ENCODE results near the gene CCDC138. TPM values are rescaled to one million over a fixed set of nuclear protein-coding genes. Genes with fewer than 3 reads are reported as not detected.
"Not testable (repeated sequence)": the region's sequence is repeated elsewhere in the genome, so short reads cannot be mapped to it uniquely, and the experiment has no call there.

Gene CCDC138
- total RNA-seq = 1 to 10 TPM; 1.6 to 2.0 TPM
- long read RNA-seq, partial matches to known transcripts = 0 of 2 reads
- long read RNA-seq, other reads (novel, unspliced or antisense) = 1 of 2 reads

DNA sequence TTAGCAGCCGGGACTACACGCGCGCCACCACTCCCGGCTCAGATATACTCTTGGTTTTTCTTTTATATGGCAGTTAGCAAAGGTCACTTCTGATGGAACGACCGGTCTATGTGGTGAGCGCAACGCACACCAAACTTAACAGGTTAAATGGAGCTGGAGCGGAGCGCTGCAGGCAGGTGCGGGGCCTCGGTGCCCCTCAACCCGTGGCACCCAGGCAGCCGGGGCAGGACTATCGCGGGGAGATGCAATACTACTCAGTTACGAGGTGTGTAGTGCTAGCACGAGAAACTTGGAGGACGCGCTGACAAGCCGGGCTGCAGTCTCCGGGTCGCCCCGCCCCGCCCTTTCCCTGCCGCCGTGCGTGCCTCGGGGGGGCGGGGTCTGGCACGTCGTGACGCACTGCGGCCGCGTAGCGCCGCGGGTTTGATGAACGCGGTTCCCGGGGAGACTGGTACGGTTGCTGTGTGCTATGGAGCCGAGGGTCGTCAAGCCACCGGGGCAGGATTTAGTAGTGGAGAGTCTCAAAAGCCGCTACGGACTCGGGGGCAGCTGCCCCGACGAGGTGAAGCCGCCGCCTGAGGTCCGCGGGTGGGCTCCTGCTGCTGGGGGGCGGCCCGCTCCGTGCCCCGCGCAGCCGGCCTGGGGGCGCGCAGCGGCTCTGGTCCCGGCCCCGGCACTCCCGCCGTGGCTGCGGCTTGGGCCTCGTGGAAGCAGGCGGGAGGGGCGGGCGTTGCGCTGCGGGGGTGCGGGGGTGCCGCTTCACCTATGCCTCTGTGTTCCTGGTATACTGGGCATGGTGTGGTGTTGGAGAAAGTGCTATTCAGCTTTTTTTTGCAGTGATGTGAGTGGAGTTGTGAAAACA lies at the start of gene CCDC138:
CCDC138 (plus strand) TSS at position 418 of the 862 bp plus-strand sequence; CDS start at position 470, 52 bp downstream.
- intact Hi-C loops (cut with DNase I) = no loop called here
- peak; percentile 99 for ATAC-seq
- peak; percentile 93 for DNase-seq

DNA sequence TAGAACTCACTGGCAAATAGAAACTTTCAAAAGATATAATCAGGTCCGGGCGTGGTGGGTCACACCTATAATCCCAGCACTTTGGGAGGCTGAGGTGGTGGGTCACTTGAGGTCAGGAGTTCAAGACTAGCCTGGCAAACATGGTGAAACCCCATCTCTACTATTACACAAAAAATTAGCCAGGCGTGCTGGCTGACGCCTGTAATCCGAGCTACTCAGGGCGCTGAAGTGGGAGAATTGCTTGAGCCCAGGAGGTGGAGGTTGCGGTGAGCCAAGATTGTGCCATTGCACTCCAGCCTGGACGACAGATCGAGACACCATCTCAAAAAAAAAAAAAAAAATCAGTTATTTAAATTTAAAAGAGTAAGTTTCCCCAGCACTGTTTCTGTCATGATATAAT lies 28.6 kb upstream of the CCDC138 start:
- DNase-seq; intact Hi-C loops (cut with DNase I); ATAC-seq: not testable (repeated sequence)

DNA sequence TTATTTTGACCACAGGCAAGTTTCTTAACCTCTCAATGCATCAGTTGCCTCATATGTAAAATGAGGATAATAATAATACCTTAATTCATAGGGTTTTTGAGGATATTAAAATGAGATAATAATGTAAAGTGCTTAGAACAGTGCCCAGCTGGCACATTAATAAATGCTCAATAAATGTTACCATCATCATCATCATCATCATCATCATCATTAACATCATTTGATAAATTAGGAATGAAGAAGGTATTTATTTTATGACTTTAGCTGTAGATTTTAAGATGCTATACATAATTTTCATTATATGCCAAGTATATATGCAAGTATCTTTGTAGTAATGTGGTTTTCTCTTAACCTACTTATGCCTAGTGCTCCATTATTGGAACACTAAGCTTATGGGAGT lies 24.0 kb upstream of the CCDC138 start:
- ATAC-seq; DNase-seq; intact Hi-C loops (cut with DNase I): not testable (repeated sequence)

DNA sequence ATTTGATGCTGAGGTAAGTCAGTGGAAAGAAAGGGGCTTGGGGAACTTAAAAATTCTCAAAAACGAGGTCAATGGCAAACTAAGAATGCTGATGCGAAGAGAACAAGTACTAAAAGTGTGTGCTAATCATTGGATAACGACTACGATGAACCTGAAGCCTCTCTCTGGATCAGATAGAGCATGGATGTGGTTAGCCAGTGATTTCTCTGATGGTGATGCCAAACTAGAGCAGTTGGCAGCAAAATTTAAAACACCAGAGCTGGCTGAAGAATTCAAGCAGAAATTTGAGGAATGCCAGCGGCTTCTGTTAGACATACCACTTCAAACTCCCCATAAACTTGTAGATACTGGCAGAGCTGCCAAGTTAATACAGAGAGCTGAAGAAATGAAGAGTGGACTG lies 19.9 kb upstream of the CCDC138 start:
- DNase-seq; ATAC-seq; intact Hi-C loops (cut with DNase I): not testable (repeated sequence)

DNA sequence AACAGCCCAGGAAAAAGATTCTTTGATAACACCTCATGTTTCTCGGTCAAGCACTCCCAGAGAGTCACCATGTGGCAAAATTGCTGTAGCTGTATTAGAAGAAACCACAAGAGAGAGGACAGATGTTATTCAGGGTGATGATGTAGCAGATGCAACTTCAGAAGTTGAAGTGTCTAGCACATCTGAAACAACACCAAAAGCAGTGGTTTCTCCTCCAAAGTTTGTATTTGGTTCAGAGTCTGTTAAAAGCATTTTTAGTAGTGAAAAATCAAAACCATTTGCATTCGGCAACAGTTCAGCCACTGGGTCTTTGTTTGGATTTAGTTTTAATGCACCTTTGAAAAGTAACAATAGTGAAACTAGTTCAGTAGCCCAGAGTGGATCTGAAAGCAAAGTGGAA lies 18.7 kb upstream of the CCDC138 start:
- ATAC-seq; DNase-seq; intact Hi-C loops (cut with DNase I): not testable (repeated sequence)

- DNase-seq = no peak
- no peak for ATAC-seq
- intact Hi-C loops (cut with DNase I) = no loop called here
Observed at GRCh38 chr2:108776475-108776874, 10.1 kb upstream of the CCDC138 start.

DNA sequence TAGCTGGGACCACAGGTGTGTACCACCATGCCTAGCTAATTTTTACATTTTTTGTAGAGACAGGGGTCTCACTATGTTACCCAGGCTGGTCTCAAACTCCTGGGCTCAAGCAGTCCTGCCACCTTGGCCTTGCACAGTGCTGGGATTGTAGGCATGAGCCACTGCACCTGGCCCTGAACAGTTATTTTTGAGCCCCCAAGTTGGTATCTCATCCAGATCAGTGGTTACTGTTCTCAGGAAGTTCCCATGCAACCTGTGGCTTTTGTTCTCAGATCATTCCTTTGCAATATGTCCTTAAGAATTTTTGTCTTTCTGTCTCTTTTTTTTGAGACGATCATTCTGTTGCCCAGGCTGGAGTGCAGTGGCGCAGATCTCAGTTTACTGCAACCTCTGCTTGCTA lies 7.7 kb upstream of the CCDC138 start:
- intact Hi-C loops (cut with DNase I) = no loop called here
- DNase-seq = no peak
- no peak for ATAC-seq

GRCh38 chr2:108786008-108786353 lies 590 bp upstream of the CCDC138 start:
- ATAC-seq (no peak), DNase-seq (no peak)
- intact Hi-C loops (cut with DNase I) = no loop called here

- DNase-seq (no peak), ATAC-seq (no peak)
- intact Hi-C loops (cut with DNase I) = no loop called here
Observed at GRCh38 chr2:108787216-108787541, 608 bp downstream of the CCDC138 start.

GRCh38 chr2:108803045-108803736 lies 16.6 kb downstream of the CCDC138 start:
- ATAC-seq (no peak), DNase-seq (no peak)
- intact Hi-C loops (cut with DNase I) = no loop called here

GRCh38 chr2:108805032-108805431 lies 18.5 kb downstream of the CCDC138 start:
- intact Hi-C loops (cut with DNase I) = no loop called here
- DNase-seq = no peak
- no peak for ATAC-seq

DNA sequence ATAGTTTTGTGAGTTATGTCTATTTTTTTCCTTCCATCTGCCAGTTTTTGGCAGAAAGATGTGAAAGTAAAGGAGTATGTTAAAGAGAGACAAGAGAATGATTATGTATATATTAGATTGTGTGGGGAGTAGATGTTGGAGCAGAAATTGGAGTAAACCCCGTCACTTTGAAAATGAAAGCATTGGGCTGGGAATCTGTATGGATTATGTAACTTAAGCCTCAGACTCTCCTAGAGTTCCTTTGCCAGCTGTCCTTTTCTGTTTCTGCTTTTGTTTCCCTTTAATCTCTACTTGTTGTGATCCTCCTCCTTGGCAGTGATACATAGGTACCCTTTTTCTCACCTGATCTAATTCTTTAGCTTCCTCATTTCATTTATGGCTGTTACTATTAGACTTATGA lies 19.2 kb downstream of the CCDC138 start:
- intact Hi-C loops (cut with DNase I) = no loop called here
- ATAC-seq (no peak), DNase-seq (no peak)

- DNase-seq = no peak
- ATAC-seq = no peak
- intact Hi-C loops (cut with DNase I) = no loop called here
Observed at GRCh38 chr2:108806371-108807113, 20.0 kb downstream of the CCDC138 start.

- intact Hi-C loops (cut with DNase I) = no loop called here
- DNase-seq (no peak), ATAC-seq (no peak)
Observed at GRCh38 chr2:108809936-108810335, 23.4 kb downstream of the CCDC138 start.

DNA sequence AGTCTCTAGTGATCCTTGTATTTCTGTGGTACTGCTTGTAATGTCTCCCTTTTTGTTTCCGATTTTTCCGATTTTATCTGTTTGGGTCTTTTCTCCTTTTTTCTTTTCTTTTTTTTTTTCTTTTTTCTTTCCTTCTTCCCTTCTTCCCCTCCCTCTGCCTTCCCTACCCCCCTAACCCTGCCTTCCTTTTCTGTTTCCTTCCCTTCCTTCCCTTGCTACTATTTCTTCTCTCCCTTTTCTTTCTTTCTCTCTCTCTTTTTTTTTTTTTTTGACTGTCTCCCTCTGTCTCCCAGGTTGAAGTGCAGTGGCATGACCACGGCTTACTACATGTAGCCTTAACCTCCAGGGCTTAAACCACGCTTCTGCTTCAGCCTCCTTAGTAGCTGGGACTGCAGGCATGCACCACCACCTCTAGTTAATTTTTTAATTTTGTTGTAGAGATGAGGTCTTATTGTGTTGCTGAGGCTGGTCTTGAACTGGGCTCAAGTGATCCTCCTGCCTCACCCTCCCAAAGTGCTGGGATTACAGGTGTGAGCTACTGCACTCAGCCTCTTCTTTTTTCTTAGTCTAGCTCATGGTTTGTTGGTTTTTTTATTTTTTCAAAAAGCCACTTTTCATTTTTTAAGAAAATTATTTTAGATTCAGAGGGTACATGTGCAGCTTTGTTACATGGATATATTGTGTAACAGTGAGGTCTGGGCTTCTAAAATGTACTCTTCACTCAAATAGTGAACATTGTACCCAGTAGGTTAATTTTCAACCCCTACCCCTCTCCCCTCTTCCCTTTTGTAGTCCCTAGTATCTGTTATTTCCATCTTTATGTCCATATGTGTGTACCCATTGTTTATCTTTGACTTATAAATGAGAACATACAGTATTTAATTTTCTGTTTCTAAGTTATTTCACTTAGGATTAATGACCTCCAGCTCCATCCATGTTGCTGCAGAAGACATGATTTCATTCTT lies 24.7 kb downstream of the CCDC138 start:
- DNase-seq = no peak
- no peak for ATAC-seq
- intact Hi-C loops (cut with DNase I) = no loop called here

DNA sequence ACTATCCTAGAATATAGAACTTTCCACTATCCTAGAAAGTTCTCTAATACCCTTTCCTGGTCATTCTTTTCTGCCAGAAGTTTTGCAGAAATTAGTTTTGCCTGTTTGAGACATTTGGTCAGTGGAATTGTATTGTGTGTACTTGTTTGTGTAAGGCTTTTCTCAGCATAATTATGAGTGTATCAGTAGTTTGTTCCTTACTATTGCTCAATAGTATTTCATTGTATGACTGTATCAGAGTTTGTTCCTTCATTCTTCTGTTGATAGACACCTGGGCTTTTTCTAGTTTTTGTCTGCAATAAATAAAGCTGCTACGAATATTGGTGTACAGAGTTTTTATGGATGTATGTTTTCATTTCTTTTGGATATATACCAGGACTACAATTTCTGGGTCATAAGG lies 27.2 kb downstream of the CCDC138 start:
- ATAC-seq (no peak), DNase-seq (no peak)
- intact Hi-C loops (cut with DNase I) = no loop called here

DNA sequence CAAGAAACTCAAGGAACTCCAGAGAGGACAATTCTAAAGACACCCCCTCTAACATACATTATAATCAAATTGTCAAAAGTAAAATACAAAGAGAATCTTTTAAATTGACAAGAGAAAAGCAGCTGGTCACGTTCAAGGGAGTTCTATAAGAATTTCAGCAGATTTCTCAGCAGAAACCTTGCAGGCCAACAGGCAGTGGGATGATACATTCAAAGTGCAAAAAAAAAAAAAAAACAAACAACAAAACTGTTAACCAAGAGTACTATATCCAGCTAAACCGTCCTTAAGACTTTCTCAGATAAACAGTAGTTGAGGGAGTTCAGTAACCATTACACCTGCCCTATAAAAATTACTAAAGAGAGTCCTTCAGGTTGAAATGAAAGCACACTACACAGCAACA lies 33.9 kb downstream of the CCDC138 start:
- ATAC-seq = no peak
- intact Hi-C loops (cut with DNase I) = no loop called here
- no peak for DNase-seq

- no peak for ATAC-seq
- intact Hi-C loops (cut with DNase I) = no loop called here
Observed at GRCh38 chr2:108823286-108823685, 36.7 kb downstream of the CCDC138 start.

More at GRCh38 chr2:108823286-108823685, 36.7 kb downstream of the CCDC138 start:
- DNase-seq = no peak
